NCI-H2107 treated with DMSO at 0.1 percent for 48 hours (cell line): ENCODE measurements around the gene IDH1.
"Not testable (repeated sequence)": the region's sequence is repeated elsewhere in the genome, so short reads cannot be mapped to it uniquely, and the experiment has no call there.

Experiments used
- DNase-seq: peaks from one replicate; lab custom pipeline; 2025; ENCODE audit not compliant: unreplicated experiment; lab: John Stamatoyannopoulos, UW

IDH1 gene

GRCh38 chr2:208222351-208222750 lies 32.5 kb downstream of the IDH1 start:
- DNase-seq, result no peak

- not testable (repeated sequence) for DNase-seq
Observed at GRCh38 chr2:208221873-208222272, 33.0 kb downstream of the IDH1 start.

- no peak for DNase-seq
Observed at GRCh38 chr2:208210688-208211451, 44.0 kb downstream of the IDH1 start.

GRCh38 chr2:208208335-208209085 lies 46.4 kb downstream of the IDH1 start:
- DNase-seq, result no peak

- DNase-seq, result no peak
Observed at GRCh38 chr2:208207769-208208168, 47.1 kb downstream of the IDH1 start.

GRCh38 chr2:208204166-208204565 lies 50.7 kb downstream of the IDH1 start:
- no peak for DNase-seq

- no peak for DNase-seq
Observed at GRCh38 chr2:208195531-208195930, 59.3 kb downstream of the IDH1 start.

GRCh38 chr2:208192611-208193236 lies 62.1 kb downstream of the IDH1 start:
- no peak for DNase-seq

GRCh38 chr2:208189810-208190503 lies 64.9 kb downstream of the IDH1 start, which contains the start of gene C2orf80:
C2orf80 (minus strand) TSS chr2:208190030; CDS start chr2:208186986, 3,044 bp downstream.
- DNase-seq, result peak; percentile 23

GRCh38 chr2:208189069-208189809 lies 65.6 kb downstream of the IDH1 start:
- DNase-seq, result no peak

- no peak for DNase-seq
Observed at GRCh38 chr2:208186893-208187292, 68.0 kb downstream of the IDH1 start.

GRCh38 chr2:208186465-208186864 lies 68.4 kb downstream of the IDH1 start:
- no peak for DNase-seq
